HepG2 (cell line): Measurements from ENCODE around the gene NYNRIN. TPM values are rescaled to one million over a fixed set of nuclear protein-coding genes. Genes with fewer than 3 reads are reported as not detected.

Experiments
- MAFF ChIP-seq: IDR thresholded peaks from 2 replicates; pipeline ENCODE4 v1.6.1; 2011; ENCODE audit warnings: low read depth, low read length, improper control_type of control experiment
- ZNF768 ChIP-seq: sonication (generic); formaldehyde crosslinking; IDR thresholded peaks from 2 replicates; pipeline ENCODE4 v1.4.0; 2020; ENCODE audit warnings: missing genetic modification reagents
- polyA plus RNA-seq, 8 experiments: library from polyadenylated mRNA; depleted of rRNA in 3 of 8; stranded (reverse) in 7 of 8; unstranded in 1 of 8; fragments of >200 nt; fragmentation: Illumina TruSeq in 4 of 8; extraction: Trizol in 4 of 8; gene quantifications; 2 replicates each; pipeline versions ENCODE4 v1.2.1 to v1.2.3, GENCODE V29; 2011 to 2016; ENCODE audit warnings: low read depth in 4 of 8, missing spikeins in 1 of 8, mixed read lengths in 1 of 8; ENCODE audit not compliant: insufficient read depth in 1 of 8
- small RNA-seq, 3 experiments: library from RNA; depleted of rRNA; stranded (forward); fragments of <200 nt; gene quantifications; one replicate each; pipeline ENCODE3, GENCODE V24; 2012; ENCODE audit warnings: low read depth in 2 of 3, low replicate concordance in 1 of 3; ENCODE audit not compliant: insufficient read length in 3 of 3, insufficient read depth in 2 of 3
- total RNA-seq, 5 experiments: library from RNA; depleted of rRNA; stranded (reverse); fragments of >200 nt; fragmentation: Illumina TruSeq; extraction: Trizol; gene quantifications; 2 replicates each; pipeline ENCODE4 v1.2.3, GENCODE V29; 2016; ENCODE audit warnings: low read depth in 1 of 5

NYNRIN gene
- total and polyA plus RNA-seq, 2 of the 13 experiments (the other 11 are each of a cell fraction or from before 2014, with no cell fraction given): 0.63 to 1.1 TPM

- no peak for TF ChIP-seq MAFF
- no peak for TF ChIP-seq ZNF768 (CRISPR knock-in tag)
These were observed 67.0 kb downstream of the NYNRIN start (continued) for GRCh38 chr14:24465805-24466204.

Small RNA genes lying within 50 kb of the gene (small RNA-seq; reads per million reads assigned to genes)
- 0 reads per million in 3 experiments for gene RF00026

Other genes starting within 250 kb of the NYNRIN start
- gene IRF9, start 237.7 kb upstream of the NYNRIN start, total RNA-seq (2016; rRNA removed; fragmentation: Illumina TruSeq; extraction: Trizol): 13.8 and 14.9 TPM in 2 replicates
- 49.7 and 60.9 TPM in 2 replicates for gene IRF9, start 237.7 kb upstream of the NYNRIN start, polyA plus RNA-seq (2011; rRNA removed)
- 3.4 TPM in 1 of 2 replicates, not detected in the other for gene REC8, start 226.9 kb upstream of the NYNRIN start, total RNA-seq (2016; rRNA removed; fragmentation: Illumina TruSeq; extraction: Trizol)
- 14.7 and 17.3 TPM in 2 replicates for gene REC8, start 226.9 kb upstream of the NYNRIN start, polyA plus RNA-seq (2011; rRNA removed)
- gene IPO4, start 210.2 kb upstream of the NYNRIN start, total RNA-seq (2016; rRNA removed; fragmentation: Illumina TruSeq; extraction: Trizol): 149 and 179 TPM in 2 replicates
- gene IPO4, start 210.2 kb upstream of the NYNRIN start, polyA plus RNA-seq (2011; rRNA removed): 37.4 and 39.0 TPM in 2 replicates
- gene TM9SF1, start 203.6 kb upstream of the NYNRIN start, total RNA-seq (2016; rRNA removed; fragmentation: Illumina TruSeq; extraction: Trizol): 56.4 and 110 TPM in 2 replicates
- 83.2 and 85.1 TPM in 2 replicates for gene TM9SF1, start 203.6 kb upstream of the NYNRIN start, polyA plus RNA-seq (2011; rRNA removed)
- 0.44 TPM in 1 of 2 replicates, not detected in the other for gene TSSK4, start 193.3 kb upstream of the NYNRIN start, total RNA-seq (2016; rRNA removed; fragmentation: Illumina TruSeq; extraction: Trizol)
- 0.08 and 0.14 TPM in 2 replicates for gene TSSK4, start 193.3 kb upstream of the NYNRIN start, polyA plus RNA-seq (2011; rRNA removed)
- 113 and 140 TPM in 2 replicates for gene CHMP4A, start 185.5 kb upstream of the NYNRIN start, total RNA-seq (2016; rRNA removed; fragmentation: Illumina TruSeq; extraction: Trizol)
- gene CHMP4A, start 185.5 kb upstream of the NYNRIN start, polyA plus RNA-seq (2011; rRNA removed): 80.8 and 83.6 TPM in 2 replicates
- gene MDP1, start 182.9 kb upstream of the NYNRIN start, total RNA-seq (2016; rRNA removed; fragmentation: Illumina TruSeq; extraction: Trizol): 48.7 and 66.0 TPM in 2 replicates
- 38.2 and 44.1 TPM in 2 replicates for gene MDP1, start 182.9 kb upstream of the NYNRIN start, polyA plus RNA-seq (2011; rRNA removed)
- gene NEDD8, start 166.6 kb upstream of the NYNRIN start, total RNA-seq (2016; rRNA removed; fragmentation: Illumina TruSeq; extraction: Trizol): 713 and 818 TPM in 2 replicates
- gene NEDD8, start 166.6 kb upstream of the NYNRIN start, polyA plus RNA-seq (2011; rRNA removed): 473 and 535 TPM in 2 replicates
- 273 and 345 TPM in 2 replicates for gene GMPR2, start 166.1 kb upstream of the NYNRIN start, total RNA-seq (2016; rRNA removed; fragmentation: Illumina TruSeq; extraction: Trizol)
- 185 and 210 TPM in 2 replicates for gene GMPR2, start 166.1 kb upstream of the NYNRIN start, polyA plus RNA-seq (2011; rRNA removed)
- 73.5 and 73.7 TPM in 2 replicates for gene TINF2, start 156.4 kb upstream of the NYNRIN start, total RNA-seq (2016; rRNA removed; fragmentation: Illumina TruSeq; extraction: Trizol)
- gene TINF2, start 156.4 kb upstream of the NYNRIN start, polyA plus RNA-seq (2011; rRNA removed): 52.0 and 59.8 TPM in 2 replicates
- 1.9 and 3.2 TPM in 2 replicates for gene TGM1, start 135.8 kb upstream of the NYNRIN start, total RNA-seq (2016; rRNA removed; fragmentation: Illumina TruSeq; extraction: Trizol)
- 9.5 and 10.6 TPM in 2 replicates for gene TGM1, start 135.8 kb upstream of the NYNRIN start, polyA plus RNA-seq (2011; rRNA removed)
- 31.2 and 57.9 TPM in 2 replicates for gene RABGGTA, start 127.4 kb upstream of the NYNRIN start, total RNA-seq (2016; rRNA removed; fragmentation: Illumina TruSeq; extraction: Trizol)
- 90.8 and 111 TPM in 2 replicates for gene RABGGTA, start 127.4 kb upstream of the NYNRIN start, polyA plus RNA-seq (2011; rRNA removed)
- gene DHRS1, start 99.2 kb upstream of the NYNRIN start, total RNA-seq (2016; rRNA removed; fragmentation: Illumina TruSeq; extraction: Trizol): 46.3 and 60.8 TPM in 2 replicates
- gene DHRS1, start 99.2 kb upstream of the NYNRIN start, polyA plus RNA-seq (2011; rRNA removed): 49.8 and 52.2 TPM in 2 replicates
- 61.6 and 64.5 TPM in 2 replicates for gene NOP9, start 99.2 kb upstream of the NYNRIN start, total RNA-seq (2016; rRNA removed; fragmentation: Illumina TruSeq; extraction: Trizol)
- 24.5 and 33.8 TPM in 2 replicates for gene NOP9, start 99.2 kb upstream of the NYNRIN start, polyA plus RNA-seq (2011; rRNA removed)
- gene CIDEB, start 91.0 kb upstream of the NYNRIN start, total RNA-seq (2016; rRNA removed; fragmentation: Illumina TruSeq; extraction: Trizol): 22.4 and 35.8 TPM in 2 replicates
- gene CIDEB, start 91.0 kb upstream of the NYNRIN start, polyA plus RNA-seq (2011; rRNA removed): 110 and 143 TPM in 2 replicates
- 1.4 and 6.9 TPM in 2 replicates for gene LTB4R2, start 88.9 kb upstream of the NYNRIN start, total RNA-seq (2016; rRNA removed; fragmentation: Illumina TruSeq; extraction: Trizol)
- 3.9 and 6.1 TPM in 2 replicates for gene LTB4R2, start 88.9 kb upstream of the NYNRIN start, polyA plus RNA-seq (2011; rRNA removed)
- 1.00 and 3.2 TPM in 2 replicates for gene LTB4R, start 87.5 kb upstream of the NYNRIN start, total RNA-seq (2016; rRNA removed; fragmentation: Illumina TruSeq; extraction: Trizol)
- 8.2 and 12.4 TPM in 2 replicates for gene LTB4R, start 87.5 kb upstream of the NYNRIN start, polyA plus RNA-seq (2011; rRNA removed)
- gene ADCY4, start 63.9 kb upstream of the NYNRIN start, total RNA-seq (2016; rRNA removed; fragmentation: Illumina TruSeq; extraction: Trizol): not detected in 2 replicates
- gene ADCY4, start 63.9 kb upstream of the NYNRIN start, polyA plus RNA-seq (2011; rRNA removed): 0.03 TPM in 1 of 2 replicates, not detected in the other
- gene RIPK3, start 59.0 kb upstream of the NYNRIN start, total RNA-seq (2016; rRNA removed; fragmentation: Illumina TruSeq; extraction: Trizol): not detected in 2 replicates
- not detected in 2 replicates for gene RIPK3, start 59.0 kb upstream of the NYNRIN start, polyA plus RNA-seq (2011; rRNA removed)
- 0.04 TPM in 1 of 2 replicates, not detected in the other for gene NFATC4, start 30.8 kb upstream of the NYNRIN start, total RNA-seq (2016; rRNA removed; fragmentation: Illumina TruSeq; extraction: Trizol)
- 0.15 and 0.24 TPM in 2 replicates for gene NFATC4, start 30.8 kb upstream of the NYNRIN start, polyA plus RNA-seq (2011; rRNA removed)
- 0.45 and 0.66 TPM in 2 replicates for gene CBLN3, start 30.7 kb downstream of the NYNRIN start, total RNA-seq (2016; rRNA removed; fragmentation: Illumina TruSeq; extraction: Trizol)
- gene CBLN3, start 30.7 kb downstream of the NYNRIN start, polyA plus RNA-seq (2011; rRNA removed): 0.74 and 0.98 TPM in 2 replicates
- gene KHNYN, start 31.0 kb downstream of the NYNRIN start, total RNA-seq (2016; rRNA removed; fragmentation: Illumina TruSeq; extraction: Trizol): 72.2 and 75.7 TPM in 2 replicates
- gene KHNYN, start 31.0 kb downstream of the NYNRIN start, polyA plus RNA-seq (2011; rRNA removed): 52.8 and 76.4 TPM in 2 replicates
- 25.0 and 34.4 TPM in 2 replicates for gene SDR39U1, start 43.8 kb downstream of the NYNRIN start, total RNA-seq (2016; rRNA removed; fragmentation: Illumina TruSeq; extraction: Trizol)
- gene SDR39U1, start 43.8 kb downstream of the NYNRIN start, polyA plus RNA-seq (2011; rRNA removed): 129 and 163 TPM in 2 replicates
- not detected in 2 replicates for gene CMA1, start 109.3 kb downstream of the NYNRIN start, total RNA-seq (2016; rRNA removed; fragmentation: Illumina TruSeq; extraction: Trizol)
- gene CMA1, start 109.3 kb downstream of the NYNRIN start, polyA plus RNA-seq (2011; rRNA removed): not detected in 2 replicates
- gene CTSG, start 177.2 kb downstream of the NYNRIN start, total RNA-seq (2016; rRNA removed; fragmentation: Illumina TruSeq; extraction: Trizol): not detected in 2 replicates
- gene CTSG, start 177.2 kb downstream of the NYNRIN start, polyA plus RNA-seq (2011; rRNA removed): not detected in 2 replicates
- gene GZMH, start 210.7 kb downstream of the NYNRIN start, total RNA-seq (2016; rRNA removed; fragmentation: Illumina TruSeq; extraction: Trizol): not detected in 2 replicates
- gene GZMH, start 210.7 kb downstream of the NYNRIN start, polyA plus RNA-seq (2011; rRNA removed): 0.08 TPM in 1 of 2 replicates, not detected in the other
- not detected in 2 replicates for gene GZMB, start 235.2 kb downstream of the NYNRIN start, total RNA-seq (2016; rRNA removed; fragmentation: Illumina TruSeq; extraction: Trizol)
- gene GZMB, start 235.2 kb downstream of the NYNRIN start, polyA plus RNA-seq (2011; rRNA removed): 0.10 and 0.12 TPM in 2 replicates